Peyer's patch (tissue), 4 donors: ENCODE results near the gene FRYL.

ENCODE experiments used
- CTCF ChIP-seq, 6 experiments: fragments of 450-650 bp in 4 of 6; fragments of 200-600 bp in 2 of 6; sonication (generic) in 1 of 6; IDR thresholded peaks; one replicate each; pipeline ENCODE4 v1.5.1; 2017 to 2019; ENCODE audit warnings: antibody characterized with exemption in 6 of 6, mild to moderate bottlenecking in 3 of 6, moderate library complexity in 1 of 6
- POLR2A ChIP-seq, 2 donors: fragments of 450-650 bp; IDR thresholded peaks; one replicate each; pipeline ENCODE4 v1.5.1; 2017; ENCODE audit warnings: antibody characterized with exemption in 2 of 2, mild to moderate bottlenecking in 2 of 2, moderate library complexity in 2 of 2

- TF ChIP-seq CTCF (IDR thresholded peaks at IDR 0.05): no peak
- no peak for TF ChIP-seq POLR2A (IDR thresholded peaks at IDR 0.05)
These were observed 194.7 kb downstream of the FRYL start for GRCh38 chr4:48585401-48585800.
